B cell (primary cell): Measurements from ENCODE around the gene SLC23A3. TPM values are rescaled to one million over a fixed set of nuclear protein-coding genes. Genes with fewer than 3 reads are reported as not detected.

Experiments used
- ATAC-seq: fragments of 200-7000 bp; cut with Tn5 transposase; one replicate; pipeline ENCODE4 v1.10.0; 2021; ENCODE audit warnings: low read depth, mild to moderate bottlenecking, moderate number of reproducible peaks, moderate library complexity
- CTCF ChIA-PET: fragments of 350-600 bp; sonication (Branson Sonifier 250); formaldehyde crosslinking; loops from one replicate; lab custom pipeline; 2021; ENCODE audit warnings: antibody characterized with exemption, inconsistent platforms; lab: Charles Lee
- POLR2A ChIA-PET: fragments of 350-600 bp; sonication (Branson Sonifier 250); formaldehyde crosslinking; loops from one replicate; lab custom pipeline; 2021; ENCODE audit warnings: antibody characterized with exemption; lab: Charles Lee
- DNase-seq: peaks from one replicate; pipeline ENCODE4 v3.0.0; 2013
- H2AFZ ChIP-seq: 2 replicates; pipeline ENCODE4 v1.6.1; 2012; ENCODE audit warnings: mild to moderate bottlenecking, low read depth, low read length; ENCODE audit not compliant: insufficient read depth, poor library complexity, severe bottlenecking
- H3K27ac ChIP-seq, 2 donors: 1 replicate in 1 of 2; 2 replicates in 1 of 2; pipeline ENCODE4 v1.5.1; 2012 to 2013; ENCODE audit warnings: low read length in 2 of 2, mild to moderate bottlenecking in 2 of 2, moderate library complexity in 1 of 2
- H3K27me3 ChIP-seq, 4 experiments: fragments of 200-600 bp in 1 of 4; sonication (generic) in 1 of 4; replicated peaks in 1 of 4; 1 replicate in 2 of 4; 2 replicates in 2 of 4; pipeline versions ENCODE4 v1.6.1 to v1.7.0; 2013 to 2016; ENCODE audit warnings: low read length in 3 of 4, mild to moderate bottlenecking in 2 of 4, mixed read lengths in 1 of 4, moderate library complexity in 1 of 4; ENCODE audit not compliant: insufficient read depth in 4 of 4, control insufficient read depth in 3 of 4; ENCODE audit errors: control extremely low read depth in 1 of 4
- H3K36me3 ChIP-seq, 2 experiments: replicated peaks in 1 of 2; 1 replicate in 1 of 2; 2 replicates in 1 of 2; pipeline versions ENCODE4 v1.6.1 to v1.7.1; 2013; ENCODE audit warnings: low read length in 1 of 2; ENCODE audit not compliant: insufficient read depth in 2 of 2, control insufficient read depth in 1 of 2; ENCODE audit errors: control extremely low read depth in 1 of 2, extremely low read depth in 1 of 2
- H3K4me1 ChIP-seq, 2 donors: fragments of 200-600 bp in 1 of 2; sonication (generic) in 1 of 2; 1 replicate in 1 of 2; 2 replicates in 1 of 2; pipeline versions ENCODE4 v1.5.1 to v1.6.1; 2013 to 2017; ENCODE audit warnings: low read length in 2 of 2; ENCODE audit not compliant: control insufficient read depth in 2 of 2, insufficient read depth in 2 of 2
- H3K4me2 ChIP-seq: replicated peaks from 2 replicates; pipeline ENCODE3; 2012; ENCODE audit warnings: mild to moderate bottlenecking, low read depth, low read length; ENCODE audit not compliant: poor library complexity, severe bottlenecking
- H3K4me3 ChIP-seq, 5 experiments: fragments of 200-600 bp in 1 of 5; sonication (generic) in 1 of 5; 1 replicate in 3 of 5; 2 replicates in 2 of 5; pipeline versions ENCODE4 v1.5.1 to v1.7.0; 2011 to 2016; ENCODE audit warnings: low read length in 4 of 5, mild to moderate bottlenecking in 4 of 5, low read depth in 2 of 5, control low read depth in 1 of 5, moderate library complexity in 1 of 5; ENCODE audit not compliant: insufficient read depth in 1 of 5; ENCODE audit errors: control extremely low read depth in 1 of 5, extremely low read depth in 1 of 5
- H3K79me2 ChIP-seq: fragments of 200-600 bp; sonication (generic); one replicate; pipeline ENCODE4 v1.6.0; 2016; ENCODE audit warnings: low read length; ENCODE audit not compliant: control insufficient read depth, insufficient read depth
- H3K9ac ChIP-seq: fragments of 200-600 bp; sonication (generic); 2 replicates; pipeline ENCODE4 v1.6.1; 2017; ENCODE audit warnings: mild to moderate bottlenecking, low read length, moderate library complexity
- H3K9me3 ChIP-seq, 3 donors: one replicate each; pipeline versions ENCODE4 v1.6.1 to v1.7.1; 2013; ENCODE audit warnings: low read length in 2 of 3; ENCODE audit not compliant: control insufficient read depth in 2 of 3, insufficient read depth in 1 of 3; ENCODE audit errors: control extremely low read depth in 1 of 3
- H4K20me1 ChIP-seq: 2 replicates; pipeline ENCODE4 v1.6.0; 2012; ENCODE audit warnings: mild to moderate bottlenecking, low read length; ENCODE audit not compliant: insufficient read depth, control insufficient read depth, poor library complexity, severe bottlenecking
- H3K27ac Mint-ChIP-seq: one replicate; pipeline ENCODE4 v1.8.0; 2021; ENCODE audit warnings: mixed read lengths
- H3K27me3 Mint-ChIP-seq: one replicate; pipeline ENCODE4 v1.8.0; 2021; ENCODE audit warnings: mixed read lengths
- H3K4me1 Mint-ChIP-seq: one replicate; pipeline ENCODE4 v1.8.0; 2021; ENCODE audit warnings: mixed read lengths
- H3K4me3 Mint-ChIP-seq: one replicate; pipeline ENCODE4 v1.8.0; 2021; ENCODE audit warnings: mixed read lengths
- H3K9me3 Mint-ChIP-seq: one replicate; pipeline ENCODE4 v1.8.0; 2022; ENCODE audit warnings: mixed read lengths; ENCODE audit not compliant: insufficient read depth
- EZH2 ChIP-seq: IDR thresholded peaks from 2 replicates; pipeline ENCODE4 v1.6.1; 2012; ENCODE audit warnings: borderline replicate concordance, low read depth, mild to moderate bottlenecking, moderate library complexity, low read length; ENCODE audit not compliant: insufficient read depth, poor library complexity, severe bottlenecking
- WGBS: methylation state at CpG from one replicate; pipeline ENCODE4 v1.1.5; 2013; ENCODE audit warnings: missing lambda C conversion rate; ENCODE audit not compliant: insufficient coverage; 5-methylcytosine and 5-hydroxymethylcytosine counted together
- intact Hi-C: fragments of 100-400 bp; cut with micrococcal nuclease; formaldehyde crosslinking; loops from one replicate; pipeline ENCODE4 v1.10.0; 2022
- polyA plus RNA-seq: library from polyadenylated mRNA; depleted of rRNA; stranded (reverse); fragments of >200 nt; gene quantifications from 2 replicates; pipeline ENCODE4 v1.2.3, GENCODE V29; 2012
- total RNA-seq, 2 donors: library from RNA; stranded (reverse); fragments of 120-200 nt in 1 of 2; gene quantifications; 1 replicate in 1 of 2; 2 replicates in 1 of 2; pipeline versions ENCODE4 v1.2.3 to v1.2.4, GENCODE V29; 2013 to 2022
- TF ChIP-seq, protein P1 (sequence below): fragments of 200-600 bp; IDR thresholded peaks from one replicate; pipeline ENCODE4 v1.8.0; 2022; ENCODE audit warnings: antibody characterized with exemption, mild to moderate bottlenecking

The SLC23A3 gene
- total and polyA plus RNA-seq, 2 donors (not counting 1 experiment from before 2014, with no cell fraction given): 2.4 to 15.2 TPM

DNA sequence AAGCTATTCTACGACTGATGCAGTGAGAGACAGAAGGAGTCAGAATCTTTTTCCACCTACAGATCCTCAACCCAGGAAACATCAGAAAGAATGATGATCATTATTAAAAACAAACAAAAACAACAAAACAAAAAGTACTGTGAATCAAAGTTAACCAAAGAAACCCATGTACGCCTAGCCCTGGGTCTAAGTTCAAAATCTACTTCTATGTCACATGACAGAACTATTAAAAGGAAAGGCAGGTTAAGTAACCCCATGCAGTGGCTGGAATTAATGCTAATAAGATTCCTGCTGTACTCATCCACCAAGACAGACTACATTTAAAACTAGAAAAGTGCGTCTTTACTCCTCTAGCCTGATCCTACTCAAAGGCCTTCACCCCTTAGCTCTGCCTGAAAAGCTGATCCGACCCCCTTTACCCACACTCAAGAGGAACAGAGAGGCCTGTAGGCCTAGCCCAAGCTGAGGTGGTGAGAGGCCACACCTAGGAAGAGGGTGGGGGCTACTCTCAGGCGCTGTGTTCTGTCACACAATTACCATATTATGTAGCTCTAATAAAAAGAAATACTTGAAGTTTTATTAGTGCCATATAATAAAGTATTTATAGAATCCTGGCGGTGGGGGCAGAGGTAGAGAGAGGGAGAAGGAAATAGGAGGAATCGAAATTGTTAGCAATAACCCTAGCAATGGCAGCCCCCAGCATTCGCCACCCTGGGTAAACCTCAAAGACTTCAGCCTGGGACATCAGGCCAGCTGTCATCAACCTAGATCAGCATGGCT, 46.3 kb downstream of the SLC23A3 start:
- DNase-seq (no peak), ATAC-seq (no peak)
- Histone ChIP-seq H3K79me2 (peaks cover 16% of the 10 kb centered on the region), H3K27ac (no peak overlapping the region), H4K20me1 (peaks cover 51% of the 10 kb centered on the region), H3K27me3 (no peaks in the 10 kb centered on the region), H2AFZ (no peak overlapping the region), H3K9ac (no peak overlapping the region), H3K4me1 (no peaks in the 10 kb centered on the region), H3K4me3 (no peak overlapping the region), H3K4me2 (no peak overlapping the region), H3K9me3 (no peaks in the 10 kb centered on the region), H3K36me3 (peaks cover 0 to 14% of the 10 kb centered on the region in 2 experiments)
- Mint-ChIP-seq H3K27ac (no peak overlapping the region), H3K9me3 (no peaks in the 10 kb centered on the region), H3K27me3 (no peaks in the 10 kb centered on the region), H3K4me3 (no peak overlapping the region), H3K4me1 (peaks cover 2% of the 10 kb centered on the region)
- ChIA-PET CTCF (interaction anchor here (0.9 to 1.6 kb wide), 3 partner anchors 51 to 143 kb away, joined by 3 to 5 read pairs (median 3); no protein-coding TSS in a partner anchor), POLR2A (no interaction called here)
- WGBS: 100% methylated on average over 4 of the region's 8 CpGs
- TF ChIP-seq, protein P1, sequence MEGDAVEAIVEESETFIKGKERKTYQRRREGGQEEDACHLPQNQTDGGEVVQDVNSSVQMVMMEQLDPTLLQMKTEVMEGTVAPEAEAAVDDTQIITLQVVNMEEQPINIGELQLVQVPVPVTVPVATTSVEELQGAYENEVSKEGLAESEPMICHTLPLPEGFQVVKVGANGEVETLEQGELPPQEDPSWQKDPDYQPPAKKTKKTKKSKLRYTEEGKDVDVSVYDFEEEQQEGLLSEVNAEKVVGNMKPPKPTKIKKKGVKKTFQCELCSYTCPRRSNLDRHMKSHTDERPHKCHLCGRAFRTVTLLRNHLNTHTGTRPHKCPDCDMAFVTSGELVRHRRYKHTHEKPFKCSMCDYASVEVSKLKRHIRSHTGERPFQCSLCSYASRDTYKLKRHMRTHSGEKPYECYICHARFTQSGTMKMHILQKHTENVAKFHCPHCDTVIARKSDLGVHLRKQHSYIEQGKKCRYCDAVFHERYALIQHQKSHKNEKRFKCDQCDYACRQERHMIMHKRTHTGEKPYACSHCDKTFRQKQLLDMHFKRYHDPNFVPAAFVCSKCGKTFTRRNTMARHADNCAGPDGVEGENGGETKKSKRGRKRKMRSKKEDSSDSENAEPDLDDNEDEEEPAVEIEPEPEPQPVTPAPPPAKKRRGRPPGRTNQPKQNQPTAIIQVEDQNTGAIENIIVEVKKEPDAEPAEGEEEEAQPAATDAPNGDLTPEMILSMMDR: no peak
- TF ChIP-seq EZH2: no peak
- intact Hi-C loops: no loop called here
